Measurements from ENCODE around the gene SH3GL3.

The SH3GL3 gene

DNA sequence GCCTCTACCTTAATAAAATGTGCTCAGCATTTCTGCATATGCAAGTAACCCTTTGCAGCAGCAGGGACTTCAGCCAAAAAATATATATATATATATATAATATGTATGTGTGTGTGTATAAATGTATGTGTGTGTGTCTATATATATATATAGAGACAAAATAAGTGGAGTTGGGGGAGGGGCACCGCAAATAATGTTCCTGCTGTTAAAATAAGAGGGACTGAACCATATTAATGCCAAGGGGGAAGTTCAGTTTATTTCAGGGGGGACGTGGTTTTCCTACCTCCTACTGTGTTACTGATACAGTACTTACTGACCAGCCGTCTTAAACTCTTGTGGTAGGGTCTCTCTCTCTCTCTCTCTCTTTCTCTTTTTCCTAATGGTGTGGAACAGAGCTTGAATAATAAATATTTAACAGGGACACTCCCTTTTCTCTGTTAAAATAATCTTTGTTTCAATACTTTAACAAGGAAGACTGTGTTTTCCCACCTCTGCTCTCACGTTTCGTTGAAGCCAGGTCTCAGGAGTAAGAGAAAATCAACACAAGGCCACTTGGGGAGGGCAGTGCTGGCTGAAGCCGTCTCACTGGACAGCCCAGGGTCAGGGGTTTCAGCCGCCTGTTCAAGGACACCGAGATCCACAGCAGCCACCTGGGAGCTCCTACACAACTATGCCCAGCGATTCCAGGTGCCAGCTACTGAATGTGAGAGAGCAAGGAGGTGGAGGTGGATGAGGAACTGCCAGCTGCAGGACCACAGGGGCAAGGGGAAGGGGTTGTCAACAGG is 164.0 kb downstream of the SH3GL3 start:
- DNase-seq (ENCODE audit: low read depth, low spot score): no peak

DNA sequence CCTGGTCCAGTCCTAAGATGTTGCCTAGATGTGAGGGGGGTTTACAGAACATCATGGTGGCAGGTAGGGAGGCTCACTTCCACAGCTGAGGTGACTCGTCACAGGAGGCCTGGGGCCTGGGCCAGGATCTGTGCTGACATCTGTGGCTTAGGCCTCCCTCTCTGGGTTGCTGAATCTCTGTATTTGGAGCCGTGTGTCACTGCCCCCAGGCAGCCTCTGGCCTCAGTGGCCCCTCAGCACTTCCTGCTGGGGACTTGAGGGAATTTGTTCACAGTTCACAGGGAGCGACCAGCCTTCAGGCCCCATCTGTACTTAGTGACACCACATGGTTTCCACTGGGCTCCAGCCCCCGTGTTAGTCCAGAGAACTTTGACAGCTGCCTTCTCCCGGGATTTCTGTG is 165.1 kb downstream of the SH3GL3 start:
- no peak for DNase-seq (ENCODE audit: low read depth, low spot score)

DNA sequence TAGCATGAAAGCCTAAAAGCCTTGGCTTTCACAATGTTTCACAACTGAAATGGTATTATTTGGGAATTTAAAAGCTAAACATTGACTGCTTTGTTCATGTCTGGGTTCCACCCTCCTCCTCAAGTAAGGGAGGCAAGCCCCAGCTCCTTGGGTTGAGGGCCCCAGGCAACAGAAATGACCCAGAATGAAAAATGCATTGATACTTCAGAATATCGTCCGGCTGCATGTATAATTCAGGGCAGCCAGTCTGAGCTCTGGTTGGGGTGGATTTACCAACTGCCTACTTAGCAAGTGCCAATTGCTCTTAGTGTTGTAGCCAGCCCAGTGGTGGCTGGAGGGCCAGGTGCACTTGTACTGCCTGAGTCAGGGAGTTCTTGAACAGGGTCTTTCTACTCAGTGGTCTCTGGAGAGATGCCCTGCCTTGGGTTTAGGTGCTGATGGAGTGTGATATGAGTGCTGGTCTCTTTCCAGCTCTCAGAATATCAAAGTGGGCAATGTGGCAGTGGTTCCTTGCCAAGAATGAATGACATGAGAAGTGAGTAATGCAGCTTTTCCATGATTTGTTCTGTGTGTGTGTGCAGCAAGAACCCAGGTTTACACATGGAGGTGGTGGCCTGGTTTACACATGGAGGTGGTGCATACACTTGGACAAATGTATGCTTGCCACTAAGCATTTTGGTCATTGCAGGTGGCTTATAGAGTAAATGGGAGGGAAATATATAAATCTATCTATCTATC is 165.9 kb downstream of the SH3GL3 start:
- no peak for DNase-seq (ENCODE audit: low read depth, low spot score)

DNA sequence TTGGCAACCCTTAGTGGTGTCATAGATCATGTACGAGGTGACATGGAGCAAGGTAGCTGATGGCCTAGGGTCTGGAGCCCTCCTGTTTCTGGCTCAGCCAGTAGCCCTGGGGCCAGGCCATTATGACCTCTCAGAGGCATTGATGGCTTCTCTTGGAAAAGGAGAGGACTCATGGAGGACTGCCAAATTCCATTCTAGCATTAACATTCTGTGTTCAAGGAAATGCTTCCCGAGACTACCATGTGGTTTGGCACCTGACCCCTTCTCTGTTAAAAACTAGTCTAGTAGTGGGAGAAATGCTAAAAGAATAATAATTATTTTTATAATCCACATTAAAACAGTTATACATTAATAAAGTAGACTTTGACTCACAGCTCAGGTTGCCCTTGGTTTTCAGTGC is 166.6 kb downstream of the SH3GL3 start:
- no peak for DNase-seq (ENCODE audit: low read depth, low spot score)

DNA sequence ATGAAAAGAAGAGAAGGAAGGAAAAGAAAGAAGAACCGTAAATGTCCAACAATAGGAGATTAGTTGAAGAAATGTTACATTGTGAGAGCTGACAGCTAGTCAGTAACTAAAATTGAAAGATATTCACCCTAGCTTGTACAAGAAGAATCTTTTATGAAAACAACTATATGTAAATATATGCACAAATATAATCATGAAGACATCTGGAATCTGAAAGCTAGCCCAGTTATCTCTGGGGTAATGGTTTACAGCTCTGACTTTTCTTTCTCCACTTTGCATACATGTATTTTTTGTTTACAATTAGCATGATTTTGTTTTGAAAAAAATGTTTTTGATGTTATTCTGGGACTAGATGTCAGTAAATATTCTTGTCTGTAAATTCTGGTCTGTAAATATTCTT is 169.7 kb downstream of the SH3GL3 start:
- DNase-seq (ENCODE audit: low read depth, low spot score): no peak

DNA sequence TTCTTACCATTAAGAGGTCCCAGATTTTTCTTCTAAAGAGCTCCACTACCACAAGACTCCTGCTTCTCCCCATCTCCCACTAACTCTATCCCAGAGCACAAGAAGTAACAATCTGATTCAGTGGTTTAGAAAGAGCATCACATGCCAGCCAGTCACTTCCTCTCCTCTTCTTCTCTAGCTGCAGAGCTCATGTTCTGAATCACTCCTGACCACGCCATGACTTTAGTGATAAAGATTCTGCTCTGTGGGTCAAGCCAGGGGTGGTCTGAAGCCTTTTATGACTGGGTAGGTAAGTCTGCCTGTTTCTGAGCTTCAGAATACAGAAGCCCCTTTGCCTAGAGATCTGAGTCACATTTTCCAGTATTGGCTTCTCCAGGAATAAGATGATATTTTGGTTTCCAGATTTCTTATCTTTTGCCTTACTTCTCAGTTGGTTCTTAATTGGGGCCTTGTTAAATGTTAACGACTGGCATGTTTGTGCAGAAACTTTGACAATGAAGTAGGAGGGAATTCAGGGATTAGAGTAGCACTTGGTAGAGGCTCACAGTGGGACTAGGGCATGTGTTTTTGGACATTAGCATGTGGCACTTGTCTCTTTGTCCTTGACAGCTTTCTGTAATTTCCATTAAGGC is 179.1 kb downstream of the SH3GL3 start:
- DNase-seq (ENCODE audit: low read depth, low spot score): no peak

DNA sequence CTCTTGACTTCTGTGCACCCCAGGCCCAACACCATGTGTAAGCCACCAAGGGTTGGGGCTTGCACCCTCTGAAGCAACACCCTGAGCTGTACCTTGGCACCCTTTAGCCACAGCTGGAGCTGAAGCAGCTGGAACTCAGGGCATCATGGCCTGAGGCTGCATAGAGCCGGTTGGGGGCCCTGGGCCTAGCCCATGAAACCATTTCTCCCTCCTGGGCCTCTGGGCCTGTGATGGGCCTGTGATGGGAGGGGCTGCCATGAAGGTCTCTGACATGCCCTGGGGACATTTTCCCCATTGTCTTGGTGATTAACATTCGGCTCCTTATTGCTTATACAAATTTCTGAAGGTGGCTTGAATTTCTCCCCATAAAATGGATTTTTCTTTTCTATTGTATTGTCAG is 184.4 kb downstream of the SH3GL3 start:
- no peak for DNase-seq (ENCODE audit: low read depth, low spot score)

DNA sequence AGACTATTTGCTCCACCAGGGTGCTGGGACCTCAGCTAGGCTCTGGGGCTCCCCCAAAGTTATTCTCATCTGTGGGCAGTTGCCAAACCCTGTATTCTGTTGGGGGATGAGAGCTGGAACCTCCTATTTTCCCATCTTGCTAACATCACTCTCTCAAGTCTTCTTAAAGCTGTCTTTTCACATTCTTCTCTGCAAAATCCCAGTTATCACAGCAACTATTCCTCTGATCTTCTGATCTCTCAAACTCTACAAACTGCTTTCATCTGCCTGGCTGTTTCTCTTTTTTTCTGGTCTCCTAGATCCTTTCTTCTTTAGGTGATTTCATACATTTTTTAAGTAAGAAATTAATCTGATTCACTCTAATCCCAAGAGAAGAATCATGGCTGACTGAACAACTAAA is 196.1 kb downstream of the SH3GL3 start:
- no peak for DNase-seq (ENCODE audit: low read depth, low spot score)

DNA sequence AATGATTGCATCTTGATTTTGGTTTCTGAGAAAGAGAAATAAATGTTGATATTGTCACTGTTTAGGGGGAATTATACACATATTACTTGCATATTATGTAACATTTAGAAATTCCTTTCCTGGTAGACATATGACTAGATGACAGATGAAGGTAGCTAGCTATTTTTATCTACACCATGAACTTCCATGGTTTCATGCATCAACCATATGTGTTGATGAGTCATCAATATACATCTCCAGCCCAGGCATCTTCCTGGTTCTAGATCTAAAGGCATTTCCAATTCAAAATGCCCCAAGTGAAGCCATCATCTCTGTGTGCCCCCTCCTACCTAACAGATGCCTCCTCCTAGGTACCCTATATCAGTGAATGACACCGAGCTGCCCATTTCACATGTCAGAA is 197.3 kb downstream of the SH3GL3 start:
- DNase-seq (ENCODE audit: low read depth, low spot score): no peak

DNA sequence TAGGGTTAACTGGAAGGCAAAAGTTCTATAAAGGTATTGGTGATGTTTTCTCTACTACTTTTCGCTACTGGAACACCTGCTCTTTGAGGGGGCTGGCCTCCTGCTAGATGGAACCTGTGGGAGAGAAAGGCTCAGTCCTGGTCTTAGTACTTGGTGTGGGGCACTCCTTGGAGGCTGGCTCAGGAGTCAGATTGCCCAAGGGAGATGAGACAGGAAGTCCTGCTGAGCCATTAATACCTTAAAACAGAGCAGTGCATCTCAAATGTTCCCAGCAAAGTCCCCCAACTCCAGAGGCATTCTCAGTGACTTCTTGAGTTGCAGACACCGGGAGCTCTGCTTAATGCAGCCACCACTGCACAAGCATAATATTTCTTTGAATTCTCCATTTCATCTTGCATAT is 203.7 kb downstream of the SH3GL3 start:
- no peak for DNase-seq (ENCODE audit: low read depth, low spot score)

DNA sequence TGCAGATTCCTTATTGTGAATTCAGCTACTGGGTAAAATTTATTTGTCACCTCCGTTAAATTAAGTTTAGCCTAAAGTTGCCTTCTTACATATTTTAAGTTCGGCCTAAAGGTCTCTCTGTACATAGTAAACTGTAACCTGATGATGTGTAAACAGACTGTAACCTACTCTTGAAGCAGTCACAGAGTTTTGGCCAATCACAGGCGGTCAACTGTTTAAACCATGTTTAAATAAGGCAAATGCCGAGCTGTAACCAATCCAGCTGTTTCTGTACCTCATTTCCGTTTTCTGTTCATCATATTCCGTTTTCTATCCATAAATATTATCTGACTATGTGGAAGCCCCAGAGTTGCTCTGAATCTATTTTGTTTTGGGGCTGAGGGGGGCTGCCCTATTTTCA is 204.4 kb downstream of the SH3GL3 start:
- no peak for DNase-seq (ENCODE audit: low read depth, low spot score)

DNA sequence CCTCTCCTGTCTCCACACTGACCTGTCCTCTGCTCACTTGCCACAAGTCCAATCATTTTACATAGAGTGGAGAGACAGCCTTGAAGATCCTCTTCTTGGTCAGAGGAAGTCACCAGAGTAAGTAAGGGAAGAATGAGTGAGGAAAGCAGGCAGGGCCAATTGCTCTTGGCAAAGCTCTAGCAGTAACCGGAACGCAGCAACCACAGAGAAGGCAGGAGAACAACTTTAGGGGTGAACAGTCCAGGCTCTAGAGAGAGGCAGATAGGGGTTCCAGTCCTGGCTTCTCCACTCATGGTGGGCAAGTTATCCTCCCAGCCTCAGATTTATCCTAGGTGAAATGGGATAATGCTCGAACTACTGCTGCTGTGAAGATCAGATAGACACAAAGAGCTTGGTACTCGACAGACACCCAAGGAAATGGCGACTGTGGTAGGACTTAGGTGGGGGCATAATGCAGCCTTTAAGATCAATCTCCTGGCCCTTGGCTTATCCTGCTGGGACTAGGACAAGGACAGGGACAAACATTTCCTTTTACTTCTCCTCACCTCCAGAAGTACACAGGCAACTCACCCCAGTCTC is 205.6 kb downstream of the SH3GL3 start:
- DNase-seq (ENCODE audit: low read depth, low spot score): no peak

DNA sequence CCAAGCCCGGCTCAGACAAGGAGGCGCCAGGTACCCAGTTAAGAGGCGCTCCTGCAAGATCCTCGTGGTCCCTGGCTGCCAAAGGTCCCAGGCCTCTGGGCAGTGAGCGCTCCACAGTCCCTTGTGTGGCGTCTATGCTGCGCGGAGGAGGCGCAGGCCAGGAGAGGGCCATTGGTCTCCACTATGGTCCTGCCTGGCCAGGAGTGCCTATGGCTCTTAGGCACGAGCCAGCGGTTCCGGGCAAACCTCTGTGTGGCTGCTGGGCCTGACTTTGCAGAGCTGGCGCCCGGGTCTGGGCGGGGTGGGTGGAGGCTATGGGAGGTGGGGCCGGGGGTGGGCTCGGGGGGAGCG is 206.1 kb downstream of the SH3GL3 start:
- DNase-seq (ENCODE audit: low read depth, low spot score): no peak

DNA sequence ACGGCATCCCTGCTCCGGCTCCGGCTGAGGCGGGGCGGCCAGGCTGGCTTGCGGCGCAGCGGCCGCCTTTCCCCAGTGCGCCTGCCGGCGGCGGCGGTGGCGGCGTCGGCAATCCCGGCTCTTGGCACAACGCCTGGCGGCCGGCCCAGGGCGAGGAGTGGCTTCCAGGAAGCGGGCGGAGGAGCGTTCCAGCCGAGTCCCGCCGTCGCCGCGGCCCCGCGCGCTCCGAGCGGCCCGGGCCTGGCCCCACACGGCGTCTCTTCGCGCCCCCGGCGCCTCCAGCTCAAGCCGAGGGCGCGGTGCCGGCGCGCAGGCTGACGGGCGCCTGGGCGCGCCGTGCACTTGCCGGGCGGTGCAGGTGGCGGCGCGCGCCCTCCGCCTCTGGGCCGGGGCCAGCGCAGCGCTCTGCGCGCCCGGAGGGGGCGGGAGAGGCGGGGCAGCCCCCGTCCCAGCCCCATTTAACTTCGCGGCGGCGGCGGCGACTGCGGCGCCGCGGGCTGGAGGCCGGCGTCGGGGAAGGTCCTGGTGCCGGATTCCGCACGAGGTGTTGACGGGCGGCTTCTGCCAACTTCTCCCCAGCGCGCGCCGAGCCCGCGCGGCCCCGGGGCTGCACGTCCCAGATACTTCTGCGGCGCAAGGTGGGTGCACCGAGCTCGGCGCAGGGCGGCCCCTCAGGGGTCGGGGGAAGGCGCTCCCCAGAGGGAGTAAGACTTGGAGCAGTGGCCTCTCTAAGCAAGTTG is 206.7 kb downstream of the SH3GL3 start, which contains the start of gene ADAMTSL3:
Gene ADAMTSL3, plus strand, starts transcription at position 485 of the 740 bp plus-strand sequence. CDS start 1,639 bp downstream, outside the sequence.
- no peak for DNase-seq (ENCODE audit: low read depth, low spot score)

DNA sequence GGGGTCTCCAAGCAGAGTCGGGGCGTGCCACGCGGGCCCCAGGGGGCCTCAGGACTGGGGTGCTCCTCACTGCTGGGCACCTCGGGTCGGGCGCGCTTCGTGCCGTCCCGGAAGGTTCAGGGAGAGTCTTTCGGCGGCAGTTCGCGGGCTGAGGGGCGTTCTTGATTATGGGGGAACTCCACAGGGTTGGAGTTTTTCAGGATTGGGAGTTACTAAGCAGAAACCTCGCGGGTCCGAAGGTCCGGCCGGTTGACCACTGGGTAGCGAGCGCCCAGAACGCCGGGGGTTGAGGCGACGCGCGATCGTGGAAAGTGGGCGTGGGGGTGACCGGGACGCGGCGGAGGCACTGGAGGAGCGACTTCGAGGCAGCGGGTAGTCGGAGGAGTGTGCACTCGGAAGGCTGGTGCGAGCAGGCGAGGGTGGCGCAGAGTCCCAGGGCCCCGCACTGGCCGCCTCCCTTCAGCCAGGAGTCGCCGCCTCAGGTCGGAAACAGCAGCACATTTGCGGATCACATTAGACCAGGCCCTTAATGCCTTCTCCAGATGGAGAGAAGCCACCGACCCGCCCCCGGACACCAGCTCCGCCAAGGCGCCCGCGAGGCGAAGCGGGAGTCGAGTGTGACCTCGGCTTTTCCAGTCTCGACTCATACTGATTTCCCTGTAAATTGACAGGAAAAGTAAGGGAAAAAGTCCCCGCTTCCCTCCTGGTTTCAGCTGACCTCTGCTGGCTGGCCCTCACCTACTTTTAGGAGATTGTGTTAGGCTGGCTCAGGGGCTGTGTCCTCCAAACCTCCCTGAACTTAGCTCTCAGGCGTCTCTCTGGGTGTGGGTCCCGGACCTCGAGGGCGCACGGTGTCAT is 207.5 kb downstream of the SH3GL3 start:
- DNase-seq (ENCODE audit: low read depth, low spot score): no peak

DNA sequence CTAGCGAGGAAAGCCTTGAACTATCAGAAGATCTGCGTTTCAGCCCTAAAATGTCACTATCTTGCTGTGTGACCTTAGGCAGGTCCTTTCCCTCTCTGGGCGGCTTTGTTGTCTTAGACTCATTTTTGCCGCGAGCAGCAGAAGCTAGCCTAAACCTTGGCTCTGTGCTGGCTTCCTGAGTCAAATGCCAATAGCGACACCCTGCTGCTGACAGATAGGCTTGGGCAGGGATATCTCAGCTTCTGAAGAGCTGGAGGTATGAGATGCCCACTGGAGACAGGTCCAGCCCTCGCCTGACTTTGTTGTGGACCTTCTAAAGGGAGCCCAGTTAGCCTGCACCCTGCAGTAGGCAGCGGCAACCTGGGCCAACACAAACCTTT is 208.1 kb downstream of the SH3GL3 start:
- no peak for DNase-seq (ENCODE audit: low read depth, low spot score)

DNA sequence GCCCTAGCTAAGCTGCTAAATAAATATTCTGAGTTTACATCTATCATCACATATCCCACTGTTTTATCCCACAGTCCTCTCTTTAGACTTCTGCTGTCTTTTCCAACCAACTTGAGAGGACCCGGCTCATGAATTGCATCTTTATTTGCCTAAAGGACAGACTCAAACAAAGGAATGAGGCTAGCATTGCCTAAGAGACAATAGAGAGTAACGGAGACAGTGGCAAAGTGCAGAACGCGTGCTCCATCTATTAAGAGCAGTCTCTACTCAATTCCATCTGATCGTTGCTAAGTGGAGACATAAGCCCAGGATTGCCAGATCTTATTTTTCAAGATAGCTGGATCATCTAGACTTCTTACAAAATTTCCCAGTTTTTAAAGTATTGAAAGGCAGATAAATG is 209.1 kb downstream of the SH3GL3 start:
- DNase-seq (ENCODE audit: low read depth, low spot score): no peak

DNA sequence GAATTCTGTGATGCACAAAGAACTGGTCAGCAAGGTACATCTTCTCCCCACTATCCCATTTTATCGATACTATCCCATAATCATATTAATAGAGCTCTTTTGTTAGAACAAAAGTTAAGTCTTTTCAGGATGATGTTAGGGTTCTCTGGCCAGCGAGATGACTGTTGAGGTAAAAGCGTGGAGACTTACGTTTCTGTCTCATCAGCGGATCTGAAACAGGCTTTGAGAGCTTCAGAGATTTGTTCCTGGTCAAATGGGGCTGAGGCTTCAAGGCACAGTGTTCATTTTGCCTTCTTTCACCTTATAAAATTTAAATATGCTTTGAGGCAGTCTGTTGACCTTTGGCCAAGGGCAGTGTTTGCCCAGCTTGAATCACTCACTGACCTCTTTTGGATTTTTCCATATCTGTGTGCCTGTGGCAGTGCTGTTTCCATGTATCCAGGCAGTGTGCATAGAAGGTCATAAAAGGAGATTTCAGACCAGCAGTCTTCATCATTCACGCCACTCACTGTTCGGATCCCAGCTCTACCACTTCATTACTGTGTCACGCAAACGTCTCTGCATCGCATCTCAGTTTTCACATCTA is 209.9 kb downstream of the SH3GL3 start:
- no peak for DNase-seq (ENCODE audit: low read depth, low spot score)

DNA sequence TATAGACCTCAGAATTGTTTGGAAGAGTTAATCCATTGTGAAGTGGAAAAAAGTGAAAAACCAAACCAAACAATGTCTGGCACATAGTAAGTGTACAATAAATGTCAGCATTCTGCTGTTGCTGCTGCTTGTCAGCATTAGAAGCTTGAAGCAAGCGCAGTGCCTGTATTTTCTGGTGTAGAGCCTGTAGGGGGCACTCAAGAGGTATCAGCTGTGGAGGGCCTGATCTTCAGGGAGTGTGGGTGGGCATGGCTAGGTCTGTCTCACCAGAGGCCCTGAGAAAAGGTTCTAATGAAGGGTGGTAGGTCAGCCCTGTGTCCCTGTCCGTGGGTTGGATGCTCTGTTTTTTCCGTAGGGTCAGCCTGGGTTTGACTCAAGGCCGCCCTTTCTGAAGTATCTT is 210.4 kb downstream of the SH3GL3 start:
- no peak for DNase-seq (ENCODE audit: low read depth, low spot score)

Data from iPS DF 19.7 (cell line).